ENCODE data around the gene SF3B5.

- no peak for TF ChIP-seq CTCF (conservative IDR thresholded peaks at IDR 0.05)
- no peak for TF ChIP-seq ZFX (IDR thresholded peaks at IDR 0.05)
Observed at GRCh38 chr6:144134176-144134575, 38.8 kb upstream of the SF3B5 start.
